ENCODE measurements around the gene HLCS.
A peak's percentile ranks its signal among the peaks of the same experiment; 100 is the strongest.

HLCS gene

GRCh38 chr21:36927719-36928117 is 38.8 kb downstream of the HLCS start:
- Histone ChIP-seq H3K27me3 (ENCODE audit: control insufficient read depth in 1 of 2, insufficient read depth in 2 of 2, low read length in 2 of 2) (no peaks in the 10 kb centered on the region), H3K4me1 (ENCODE audit: control insufficient read depth, insufficient read depth, low read length) (no peaks in the 10 kb centered on the region), H3K9ac (ENCODE audit: low read length in 2 of 2) (no peak overlapping the region), H3K9me3 (ENCODE audit: control insufficient read depth in 2 of 2, low read length in 2 of 2) (no peaks in the 10 kb centered on the region), H3K27ac (ENCODE audit: low read length) (no peak overlapping the region), H3K36me3 (ENCODE audit: control insufficient read depth in 2 of 2, insufficient read depth in 2 of 2, low read length in 2 of 2) (peaks cover 0 to 4% of the 10 kb centered on the region in 2 donors), H3K4me3 (ENCODE audit: low read length in 2 of 2) (no peak overlapping the region)

GRCh38 chr21:36926989-36927718 is 39.3 kb downstream of the HLCS start:
- no peaks in the 10 kb centered on the region for H3K27me3 ChIP-seq (ENCODE audit: control insufficient read depth in 1 of 2, insufficient read depth in 2 of 2, low read length in 2 of 2)
- H3K27ac ChIP-seq (ENCODE audit: low read length), result no peak overlapping the region
- H3K9ac ChIP-seq (ENCODE audit: low read length in 2 of 2), result no peak overlapping the region
- no peak overlapping the region for H3K4me3 ChIP-seq (ENCODE audit: low read length in 2 of 2)
- H3K4me1 ChIP-seq (ENCODE audit: control insufficient read depth, insufficient read depth, low read length), result no peaks in the 10 kb centered on the region
- H3K9me3 ChIP-seq (ENCODE audit: control insufficient read depth in 2 of 2, low read length in 2 of 2), result no peaks in the 10 kb centered on the region
- peaks cover 0 to 4% of the 10 kb centered on the region in 2 donors for H3K36me3 ChIP-seq (ENCODE audit: control insufficient read depth in 2 of 2, insufficient read depth in 2 of 2, low read length in 2 of 2)

GRCh38 chr21:36923270-36923669 is 43.2 kb downstream of the HLCS start:
- Histone ChIP-seq H3K9ac (ENCODE audit: low read length in 2 of 2) (no peak overlapping the region), H3K27me3 (ENCODE audit: control insufficient read depth in 1 of 2, insufficient read depth in 2 of 2, low read length in 2 of 2) (no peaks in the 10 kb centered on the region), H3K4me3 (ENCODE audit: low read length in 2 of 2) (no peak overlapping the region), H3K36me3 (ENCODE audit: control insufficient read depth in 2 of 2, insufficient read depth in 2 of 2, low read length in 2 of 2) (no peaks in the 10 kb centered on the region), H3K9me3 (ENCODE audit: control insufficient read depth in 2 of 2, low read length in 2 of 2) (no peaks in the 10 kb centered on the region), H3K27ac (ENCODE audit: low read length) (no peak overlapping the region), H3K4me1 (ENCODE audit: control insufficient read depth, insufficient read depth, low read length) (no peaks in the 10 kb centered on the region)

- H3K4me3 ChIP-seq (ENCODE audit: low read length in 2 of 2), result no peak overlapping the region
- H3K9ac ChIP-seq (ENCODE audit: low read length in 2 of 2), result no peak overlapping the region
- H3K27me3 ChIP-seq (ENCODE audit: control insufficient read depth in 1 of 2, insufficient read depth in 2 of 2, low read length in 2 of 2), result no peaks in the 10 kb centered on the region
- H3K9me3 ChIP-seq (ENCODE audit: control insufficient read depth in 2 of 2, low read length in 2 of 2), result no peaks in the 10 kb centered on the region
- no peaks in the 10 kb centered on the region for H3K4me1 ChIP-seq (ENCODE audit: control insufficient read depth, insufficient read depth, low read length)
- H3K27ac ChIP-seq (ENCODE audit: low read length), result no peak overlapping the region
- no peaks in the 10 kb centered on the region for H3K36me3 ChIP-seq (ENCODE audit: control insufficient read depth in 2 of 2, insufficient read depth in 2 of 2, low read length in 2 of 2)
Measured at GRCh38 chr21:36922861-36923260, 43.6 kb downstream of the HLCS start.

GRCh38 chr21:36918291-36918690 is 48.2 kb downstream of the HLCS start:
- no peak overlapping the region for H3K4me3 ChIP-seq (ENCODE audit: low read length in 2 of 2)
- H3K4me1 ChIP-seq (ENCODE audit: control insufficient read depth, insufficient read depth, low read length), result no peaks in the 10 kb centered on the region
- no peaks in the 10 kb centered on the region for H3K9me3 ChIP-seq (ENCODE audit: control insufficient read depth in 2 of 2, low read length in 2 of 2)
- no peak overlapping the region for H3K27ac ChIP-seq (ENCODE audit: low read length)
- no peaks in the 10 kb centered on the region for H3K27me3 ChIP-seq (ENCODE audit: control insufficient read depth in 1 of 2, insufficient read depth in 2 of 2, low read length in 2 of 2)
- no peaks in the 10 kb centered on the region for H3K36me3 ChIP-seq (ENCODE audit: control insufficient read depth in 2 of 2, insufficient read depth in 2 of 2, low read length in 2 of 2)
- no peak overlapping the region for H3K9ac ChIP-seq (ENCODE audit: low read length in 2 of 2)

GRCh38 chr21:36917471-36918158 is 48.9 kb downstream of the HLCS start:
- no peak overlapping the region for H3K27ac ChIP-seq (ENCODE audit: low read length)

GRCh38 chr21:36916718-36917117 is 49.8 kb downstream of the HLCS start:
- no peaks in the 10 kb centered on the region for H3K9me3 ChIP-seq (ENCODE audit: control insufficient read depth in 2 of 2, low read length in 2 of 2)
- H3K4me3 ChIP-seq (ENCODE audit: low read length in 2 of 2), result no peak overlapping the region
- no peaks in the 10 kb centered on the region for H3K4me1 ChIP-seq (ENCODE audit: control insufficient read depth, insufficient read depth, low read length)
- H3K27me3 ChIP-seq (ENCODE audit: control insufficient read depth in 1 of 2, insufficient read depth in 2 of 2, low read length in 2 of 2), result no peaks in the 10 kb centered on the region
- H3K9ac ChIP-seq (ENCODE audit: low read length in 2 of 2), result no peak overlapping the region
- H3K27ac ChIP-seq (ENCODE audit: low read length), result no peak overlapping the region
- H3K36me3 ChIP-seq (ENCODE audit: control insufficient read depth in 2 of 2, insufficient read depth in 2 of 2, low read length in 2 of 2), result no peaks in the 10 kb centered on the region

More at GRCh38 chr21:36917471-36918158, 48.9 kb downstream of the HLCS start:
- Histone ChIP-seq H3K27me3 (ENCODE audit: control insufficient read depth in 1 of 2, insufficient read depth in 2 of 2, low read length in 2 of 2) (no peaks in the 10 kb centered on the region), H3K36me3 (ENCODE audit: control insufficient read depth in 2 of 2, insufficient read depth in 2 of 2, low read length in 2 of 2) (no peaks in the 10 kb centered on the region), H3K9me3 (ENCODE audit: control insufficient read depth in 2 of 2, low read length in 2 of 2) (no peaks in the 10 kb centered on the region), H3K4me1 (ENCODE audit: control insufficient read depth, insufficient read depth, low read length) (no peaks in the 10 kb centered on the region), H3K4me3 (ENCODE audit: low read length in 2 of 2) (no peak overlapping the region), H3K9ac (ENCODE audit: low read length in 2 of 2) (peak overlapping the region in 1 of 2 donors; percentile 29)

GRCh38 chr21:36915696-36916245 is 50.7 kb downstream of the HLCS start:
- Histone ChIP-seq H3K4me1 (ENCODE audit: control insufficient read depth, insufficient read depth, low read length) (no peaks in the 10 kb centered on the region), H3K9me3 (ENCODE audit: control insufficient read depth in 2 of 2, low read length in 2 of 2) (no peaks in the 10 kb centered on the region), H3K27ac (ENCODE audit: low read length) (no peak overlapping the region), H3K4me3 (ENCODE audit: low read length in 2 of 2) (no peak overlapping the region), H3K9ac (ENCODE audit: low read length in 2 of 2) (no peak overlapping the region), H3K36me3 (ENCODE audit: control insufficient read depth in 2 of 2, insufficient read depth in 2 of 2, low read length in 2 of 2) (no peaks in the 10 kb centered on the region), H3K27me3 (ENCODE audit: control insufficient read depth in 1 of 2, insufficient read depth in 2 of 2, low read length in 2 of 2) (no peaks in the 10 kb centered on the region)

- Histone ChIP-seq H3K4me1 (ENCODE audit: control insufficient read depth, insufficient read depth, low read length) (no peaks in the 10 kb centered on the region), H3K9ac (ENCODE audit: low read length in 2 of 2) (no peak overlapping the region), H3K27me3 (ENCODE audit: control insufficient read depth in 1 of 2, insufficient read depth in 2 of 2, low read length in 2 of 2) (no peaks in the 10 kb centered on the region), H3K9me3 (ENCODE audit: control insufficient read depth in 2 of 2, low read length in 2 of 2) (no peaks in the 10 kb centered on the region), H3K36me3 (ENCODE audit: control insufficient read depth in 2 of 2, insufficient read depth in 2 of 2, low read length in 2 of 2) (no peaks in the 10 kb centered on the region), H3K4me3 (ENCODE audit: low read length in 2 of 2) (no peak overlapping the region), H3K27ac (ENCODE audit: low read length) (no peak overlapping the region)
Measured at GRCh38 chr21:36915014-36915695, 51.3 kb downstream of the HLCS start.

- H3K9ac ChIP-seq (ENCODE audit: low read length in 2 of 2), result no peak overlapping the region
- H3K4me3 ChIP-seq (ENCODE audit: low read length in 2 of 2), result no peak overlapping the region
- no peak overlapping the region for H3K27ac ChIP-seq (ENCODE audit: low read length)
Measured at GRCh38 chr21:36914244-36915013, 52.0 kb downstream of the HLCS start.

More at GRCh38 chr21:36914244-36915013, 52.0 kb downstream of the HLCS start:
- Histone ChIP-seq H3K4me1 (ENCODE audit: control insufficient read depth, insufficient read depth, low read length) (no peaks in the 10 kb centered on the region), H3K27me3 (ENCODE audit: control insufficient read depth in 1 of 2, insufficient read depth in 2 of 2, low read length in 2 of 2) (no peaks in the 10 kb centered on the region), H3K9me3 (ENCODE audit: control insufficient read depth in 2 of 2, low read length in 2 of 2) (no peaks in the 10 kb centered on the region), H3K36me3 (ENCODE audit: control insufficient read depth in 2 of 2, insufficient read depth in 2 of 2, low read length in 2 of 2) (no peaks in the 10 kb centered on the region)
